NT2/D1 (cell line): ENCODE results near the gene OR5M11.

Source experiments
- SUZ12 ChIP-seq: IDR thresholded peaks from 2 replicates; pipeline ENCODE4 v1.6.1; 2011; ENCODE audit not compliant: insufficient read length, insufficient read depth; ENCODE audit errors: extremely low read depth
- YY1 ChIP-seq: IDR thresholded peaks from 2 replicates; pipeline ENCODE4 v1.6.1; 2011; ENCODE audit not compliant: insufficient read length, insufficient read depth
- ZNF274 ChIP-seq: IDR thresholded peaks from 2 replicates; pipeline ENCODE4 v1.6.1; 2011; ENCODE audit warnings: mild to moderate bottlenecking, low read depth, low read length

DNA sequence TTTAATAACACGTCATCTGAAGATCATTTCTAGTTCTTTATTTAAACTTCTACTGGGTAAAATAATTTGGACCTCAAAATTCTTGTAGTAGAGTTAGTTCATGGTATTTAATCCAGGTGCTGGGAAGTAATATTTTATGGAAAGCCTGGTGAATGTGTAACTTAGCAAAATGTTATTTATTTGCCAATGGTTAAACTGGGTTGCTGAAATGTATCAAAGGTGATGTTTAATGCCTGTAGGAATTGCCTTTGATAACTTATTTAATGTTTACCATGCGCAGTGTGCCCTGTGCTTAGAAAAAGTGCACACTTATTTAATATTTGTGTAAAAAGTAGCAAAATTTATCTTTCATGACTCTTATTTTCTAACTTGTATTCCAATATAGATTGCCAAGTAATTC lies 11.2 kb downstream of the OR5M11 start:
- TF ChIP-seq SUZ12 (no peak), YY1 (no peak), ZNF274 (no peak)
